Calu3 (cell line): ENCODE data around the gene SSPN. TPM values are rescaled to one million over a fixed set of nuclear protein-coding genes. Genes with fewer than 3 reads are reported as not detected.

ENCODE experiments used
- BruUV-seq: library from RNA; stranded (reverse); fragments of 400-500 nt; replicated peaks from 2 replicates; lab custom pipeline; 2021; lab: Mats Ljungman, UMichigan
- CTCF ChIA-PET: fragments of 300-600 bp; sonication (Branson Sonifier 250); formaldehyde crosslinking; loops from one replicate; lab custom pipeline; 2022; ENCODE audit warnings: antibody characterized with exemption; lab: Charles Lee
- DNase-seq: peaks from one replicate; pipeline ENCODE4 v3.0.0; 2022
- H3K27ac Mint-ChIP-seq: one replicate; pipeline ENCODE4 v1.8.0; 2022; ENCODE audit warnings: mixed read lengths; ENCODE audit not compliant: unreplicated experiment
- H3K27me3 Mint-ChIP-seq: one replicate; pipeline ENCODE4 v1.8.0; 2022; ENCODE audit warnings: mixed read lengths; ENCODE audit not compliant: unreplicated experiment
- H3K36me3 Mint-ChIP-seq: one replicate; pipeline ENCODE4 v1.8.0; 2022; ENCODE audit warnings: mild to moderate bottlenecking, moderate library complexity, mixed read lengths; ENCODE audit not compliant: insufficient read depth, unreplicated experiment
- H3K4me1 Mint-ChIP-seq: one replicate; pipeline ENCODE4 v1.8.0; 2022; ENCODE audit warnings: mild to moderate bottlenecking, low read depth, mixed read lengths; ENCODE audit not compliant: unreplicated experiment
- H3K4me3 Mint-ChIP-seq: one replicate; pipeline ENCODE4 v1.8.0; 2022; ENCODE audit warnings: mild to moderate bottlenecking, low read depth, moderate library complexity, mixed read lengths; ENCODE audit not compliant: unreplicated experiment
- H3K9me3 Mint-ChIP-seq: one replicate; pipeline ENCODE4 v1.8.0; 2022; ENCODE audit warnings: low read depth, mixed read lengths; ENCODE audit not compliant: unreplicated experiment
- intact Hi-C: fragments of 100-400 bp; cut with micrococcal nuclease; formaldehyde crosslinking; loops from one replicate; pipeline ENCODE4 v1.10.0; 2022; ENCODE audit not compliant: unreplicated experiment
- total RNA-seq: library from RNA; stranded (reverse); gene quantifications from 2 replicates; pipeline ENCODE4 v1.2.3, GENCODE V29; 2022
- TF ChIP-seq, protein P1 (sequence below): fragments of 200-600 bp; IDR thresholded peaks from one replicate; pipeline ENCODE4 v1.8.0; 2022; ENCODE audit warnings: antibody characterized with exemption; ENCODE audit not compliant: unreplicated experiment

The SSPN gene
- total RNA-seq, 1 experiment from 2014 or later = 8.9 TPM

- BruUV-seq = TSS peak; percentile 87
- intact Hi-C loops = loop anchor here (1.0 to 5.0 kb wide), 4 partner anchors 52 to 164 kb away; no protein-coding TSS in a partner anchor
- peak; percentile 92 for DNase-seq
- no peaks in the 10 kb centered on the region for H3K27me3 Mint-ChIP-seq
- peaks cover 15% of the 10 kb centered on the region for H3K36me3 Mint-ChIP-seq
- peak overlapping the region; percentile 24 for H3K4me3 Mint-ChIP-seq
- TF ChIP-seq, protein P1, sequence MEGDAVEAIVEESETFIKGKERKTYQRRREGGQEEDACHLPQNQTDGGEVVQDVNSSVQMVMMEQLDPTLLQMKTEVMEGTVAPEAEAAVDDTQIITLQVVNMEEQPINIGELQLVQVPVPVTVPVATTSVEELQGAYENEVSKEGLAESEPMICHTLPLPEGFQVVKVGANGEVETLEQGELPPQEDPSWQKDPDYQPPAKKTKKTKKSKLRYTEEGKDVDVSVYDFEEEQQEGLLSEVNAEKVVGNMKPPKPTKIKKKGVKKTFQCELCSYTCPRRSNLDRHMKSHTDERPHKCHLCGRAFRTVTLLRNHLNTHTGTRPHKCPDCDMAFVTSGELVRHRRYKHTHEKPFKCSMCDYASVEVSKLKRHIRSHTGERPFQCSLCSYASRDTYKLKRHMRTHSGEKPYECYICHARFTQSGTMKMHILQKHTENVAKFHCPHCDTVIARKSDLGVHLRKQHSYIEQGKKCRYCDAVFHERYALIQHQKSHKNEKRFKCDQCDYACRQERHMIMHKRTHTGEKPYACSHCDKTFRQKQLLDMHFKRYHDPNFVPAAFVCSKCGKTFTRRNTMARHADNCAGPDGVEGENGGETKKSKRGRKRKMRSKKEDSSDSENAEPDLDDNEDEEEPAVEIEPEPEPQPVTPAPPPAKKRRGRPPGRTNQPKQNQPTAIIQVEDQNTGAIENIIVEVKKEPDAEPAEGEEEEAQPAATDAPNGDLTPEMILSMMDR = no peak
- CTCF ChIA-PET = interaction anchor here (0.6 to 2.8 kb wide), 13 partner anchors 11 to 593 kb away, joined by 3 to 21 read pairs (median 3); partner anchors contain the start of genes ITPR2 and SSPN
- no peaks in the 10 kb centered on the region for H3K9me3 Mint-ChIP-seq
- peak overlapping the region; percentile 92 for H3K27ac Mint-ChIP-seq
- peaks cover 59% of the 10 kb centered on the region for H3K4me1 Mint-ChIP-seq
Observed at GRCh38 chr12:26239122-26239851, 43.9 kb downstream of the SSPN start.

DNA sequence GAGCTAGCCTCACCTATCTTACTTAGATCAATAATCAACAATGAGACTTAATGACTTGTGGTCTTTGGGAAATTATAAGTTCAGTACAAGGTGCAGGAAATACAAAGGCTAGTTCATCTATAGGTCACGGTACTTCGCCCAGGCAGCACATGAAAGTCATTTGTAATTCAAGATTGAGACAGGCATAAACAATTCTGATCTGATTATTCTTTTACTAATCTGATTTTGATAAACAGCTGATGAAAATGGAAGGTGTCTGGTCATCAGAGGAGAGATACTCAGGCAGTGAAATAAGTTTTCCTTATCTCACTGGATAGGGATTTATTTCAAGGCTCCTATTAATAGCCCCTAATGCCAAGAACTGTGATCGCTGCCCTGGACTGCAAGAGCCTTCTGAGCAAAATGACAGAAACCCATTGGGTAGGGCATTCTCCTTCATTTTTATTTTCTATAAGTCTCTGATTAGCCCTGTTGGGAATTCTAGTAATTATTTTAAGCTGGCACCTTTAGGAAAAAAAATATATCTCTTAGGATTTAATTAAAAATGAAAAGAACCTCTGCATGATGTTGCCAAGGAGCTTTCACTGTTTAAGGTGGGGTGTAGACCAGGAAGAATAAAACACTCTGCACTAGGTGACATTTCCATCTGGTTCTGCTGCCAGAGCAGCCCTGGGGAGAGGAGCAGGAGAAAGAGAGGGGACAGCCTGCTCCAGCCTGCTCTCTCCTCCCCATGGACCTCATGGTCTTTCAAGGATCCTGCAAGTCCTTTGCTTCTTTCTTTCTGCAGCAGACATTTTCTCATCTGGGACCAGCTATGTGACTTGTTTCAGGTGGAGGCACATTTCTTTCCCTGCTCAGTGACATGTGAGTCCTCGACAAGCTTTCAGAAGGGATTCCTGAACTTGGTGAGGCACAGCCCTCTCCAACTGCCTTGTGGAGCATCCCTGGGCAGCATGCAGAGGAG lies 44.8 kb downstream of the SSPN start:
- Mint-ChIP-seq H3K27me3 (no peaks in the 10 kb centered on the region), H3K27ac (peak overlapping the region; percentile 92), H3K4me1 (peaks cover 67% of the 10 kb centered on the region), H3K4me3 (peak overlapping the region; percentile 24), H3K36me3 (peaks cover 15% of the 10 kb centered on the region), H3K9me3 (no peaks in the 10 kb centered on the region)
- TSS peak; percentile 64 for BruUV-seq
- intact Hi-C loops = loop anchor here (1.0 to 5.0 kb wide), 5 partner anchors 34 to 163 kb away; no protein-coding TSS in a partner anchor
- CTCF ChIA-PET = interaction anchor here (0.6 to 2.8 kb wide), 14 partner anchors 29 to 1293 kb away, joined by 3 to 21 read pairs (median 3); partner anchors contain the start of genes ITPR2 and SSPN
- DNase-seq = peak; percentile 24
- TF ChIP-seq, protein P1 = no peak

GRCh38 chr12:26241080-26241479 lies 45.7 kb downstream of the SSPN start:
- BruUV-seq = no TSS peak
- Mint-ChIP-seq H3K4me1 (peaks cover 76% of the 10 kb centered on the region), H3K36me3 (peaks cover 15% of the 10 kb centered on the region), H3K27me3 (no peaks in the 10 kb centered on the region), H3K4me3 (peak overlapping the region; percentile 12), H3K27ac (peak overlapping the region; percentile 92), H3K9me3 (no peaks in the 10 kb centered on the region)
- intact Hi-C loops = no loop called here
- CTCF ChIA-PET = interaction anchor here (0.7 to 2.8 kb wide), 4 partner anchors 33 to 1294 kb away, joined by 3 to 21 read pairs (median 3); no protein-coding TSS in a partner anchor
- DNase-seq = no peak
- TF ChIP-seq, protein P1 = no peak

DNA sequence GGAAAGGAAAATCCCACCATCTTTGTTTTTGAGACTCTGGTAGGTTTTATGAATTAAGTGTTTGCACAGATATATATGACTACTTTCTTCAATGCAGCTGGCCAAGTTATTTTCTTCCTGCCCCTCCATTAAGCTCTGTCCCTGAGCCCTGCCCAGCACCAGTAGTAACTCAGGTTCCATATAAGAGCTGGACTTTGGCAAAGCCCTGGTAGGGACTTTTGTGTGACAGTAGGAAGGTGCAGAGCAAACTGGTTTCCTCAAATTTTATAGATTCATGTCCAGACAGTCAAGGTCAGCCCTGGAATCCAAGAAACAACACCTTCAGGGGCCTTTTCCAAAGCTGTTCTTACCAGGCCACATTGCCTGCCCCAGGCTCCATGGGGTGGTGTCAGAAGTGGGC lies 47.3 kb downstream of the SSPN start:
- no peak for DNase-seq
- CTCF ChIA-PET = no interaction called here
- Mint-ChIP-seq H3K27ac (no peak overlapping the region), H3K4me1 (peaks cover 86% of the 10 kb centered on the region), H3K4me3 (no peak overlapping the region), H3K9me3 (no peaks in the 10 kb centered on the region), H3K36me3 (peaks cover 22% of the 10 kb centered on the region), H3K27me3 (no peaks in the 10 kb centered on the region)
- TF ChIP-seq, protein P1 = no peak
- no TSS peak for BruUV-seq
- intact Hi-C loops = no loop called here
